ENCODE results near the gene MEF2D.

Gene MEF2D

DNA sequence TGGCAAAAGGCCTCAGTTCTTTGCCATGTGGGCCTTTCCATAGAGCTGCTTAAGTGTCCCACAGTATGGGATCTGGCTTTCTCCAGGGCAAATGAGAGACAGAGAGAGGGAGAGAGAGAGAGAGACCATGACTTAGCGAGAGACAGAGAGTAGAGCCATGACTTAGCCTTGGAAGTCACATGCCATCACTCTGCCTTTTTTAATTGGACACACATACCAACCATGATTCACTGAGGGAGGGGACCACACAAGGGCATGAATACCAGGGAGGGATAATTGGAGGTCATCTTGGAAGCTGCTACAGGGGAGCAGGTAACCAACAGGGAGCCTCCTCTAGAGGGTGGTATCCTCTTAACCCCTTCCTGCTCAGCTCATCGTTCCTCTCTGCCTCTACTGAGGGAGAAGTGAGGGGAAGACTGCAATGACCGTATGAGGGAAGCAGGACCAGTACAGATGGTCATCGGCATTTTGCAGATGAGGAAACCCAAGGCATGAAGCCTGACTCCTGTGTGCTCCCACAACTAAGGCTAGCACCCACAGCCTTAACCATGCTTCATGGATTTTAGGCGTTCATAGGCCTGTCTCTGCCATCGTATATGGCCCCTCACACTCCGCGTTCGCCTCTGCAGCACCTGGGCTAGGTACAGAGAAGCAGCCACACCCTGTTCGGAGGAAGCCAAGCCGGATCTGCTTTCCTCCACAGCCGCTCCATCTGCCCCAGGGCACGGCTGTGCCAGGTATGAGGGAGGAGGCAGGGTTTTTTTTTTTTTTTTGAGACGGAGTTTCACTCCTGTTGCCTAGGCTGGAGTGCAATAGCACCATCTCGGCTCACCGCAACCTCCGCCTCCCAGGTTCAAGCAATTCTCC, 38.6 kb downstream of the MEF2D start:
- Histone ChIP-seq H3K27ac (ENCODE audit: extremely low read depth, low read depth, low read length) (no peak overlapping the region), H3K36me3 (ENCODE audit: control insufficient read depth in 2 of 2, insufficient read depth in 1 of 2, low read length in 2 of 2) (peaks cover 0 to 21% of the 10 kb centered on the region in 2 experiments; a peak in 1 of 3 replicates), H3K4me3 (ENCODE audit: low read depth, low read length) (no peak overlapping the region), H3K9me3 (ENCODE audit: control insufficient read depth, insufficient read depth, low read depth, low read length) (no peaks in the 10 kb centered on the region), H3K4me1 (ENCODE audit: control insufficient read depth, insufficient read depth, low read length) (no peaks in the 10 kb centered on the region; the same call in 1 of the 2 replicates)
- POLR2A ChIA-PET = no interaction called here
- TF ChIP-seq, protein P1, sequence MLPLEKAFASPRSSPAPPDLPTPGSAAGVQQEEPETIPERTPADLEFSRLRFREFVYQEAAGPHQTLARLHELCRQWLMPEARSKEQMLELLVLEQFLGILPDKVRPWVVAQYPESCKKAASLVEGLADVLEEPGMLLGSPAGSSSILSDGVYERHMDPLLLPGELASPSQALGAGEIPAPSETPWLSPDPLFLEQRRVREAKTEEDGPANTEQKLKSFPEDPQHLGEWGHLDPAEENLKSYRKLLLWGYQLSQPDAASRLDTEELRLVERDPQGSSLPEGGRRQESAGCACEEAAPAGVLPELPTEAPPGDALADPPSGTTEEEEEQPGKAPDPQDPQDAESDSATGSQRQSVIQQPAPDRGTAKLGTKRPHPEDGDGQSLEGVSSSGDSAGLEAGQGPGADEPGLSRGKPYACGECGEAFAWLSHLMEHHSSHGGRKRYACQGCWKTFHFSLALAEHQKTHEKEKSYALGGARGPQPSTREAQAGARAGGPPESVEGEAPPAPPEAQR (tag by site-specific recombination; IDR thresholded peaks at IDR 0.05) = no peak
- TF ChIP-seq GLIS1 (tag by site-specific recombination; IDR thresholded peaks at IDR 0.05) (peak; percentile 30; the same call in 1 of the 2 replicates), ZNF133 (tag by site-specific recombination; IDR thresholded peaks at IDR 0.05) (0 out of 2 replicates have a peak, but pooled peaks have one; percentile 36)
- CTCF ChIA-PET = interaction anchor here (0.6 to 5.4 kb wide), 3 partner anchors 16 to 165 kb away, joined by 3 to 40 read pairs (median 12); no protein-coding TSS in a partner anchor

DNA sequence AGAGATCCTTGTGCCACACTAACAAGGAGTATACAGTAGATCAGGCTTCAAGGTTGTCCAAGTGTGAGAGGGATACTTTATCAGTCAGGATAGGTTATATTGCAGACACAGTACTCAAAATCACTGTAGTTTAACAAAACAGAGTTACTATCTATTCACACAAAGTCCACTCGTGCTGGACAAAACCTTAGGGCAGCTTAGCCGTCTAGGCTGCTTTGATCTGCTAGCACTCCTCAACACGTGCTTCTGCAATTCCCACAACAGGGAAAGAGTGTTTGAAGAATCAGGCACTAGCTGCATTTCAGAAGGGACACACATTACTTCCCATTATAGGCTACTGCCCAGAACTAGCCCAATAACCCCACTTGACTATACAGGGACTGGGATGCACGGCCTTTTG, 39.5 kb downstream of the MEF2D start:
- H3K4me3 ChIP-seq (ENCODE audit: low read depth, low read length) = no peak overlapping the region
- H3K36me3 ChIP-seq (ENCODE audit: control insufficient read depth in 2 of 2, insufficient read depth in 1 of 2, low read length in 2 of 2) = peaks cover 0 to 12% of the 10 kb centered on the region in 2 experiments; a peak in 1 of 3 replicates
- ChIA-PET CTCF (interaction anchor here (1.8 to 5.4 kb wide), 3 partner anchors 15 to 75 kb away, joined by 5 to 40 read pairs (median 12); no protein-coding TSS in a partner anchor), POLR2A (interaction anchor here (0.7 kb wide), 1 partner anchor 85 kb away, joined by 3 read pairs; no protein-coding TSS in a partner anchor)
- no peak overlapping the region for H3K27ac ChIP-seq (ENCODE audit: extremely low read depth, low read depth, low read length)
- H3K9me3 ChIP-seq (ENCODE audit: control insufficient read depth, insufficient read depth, low read depth, low read length) = no peaks in the 10 kb centered on the region
- no peaks in the 10 kb centered on the region; the same call in 1 of the 2 replicates for H3K4me1 ChIP-seq (ENCODE audit: control insufficient read depth, insufficient read depth, low read length)
- TF ChIP-seq ZNF202 (tag by site-specific recombination; IDR thresholded peaks at IDR 0.05; ENCODE audit: borderline replicate concordance) (no peak), ZNF404 (tag by site-specific recombination; IDR thresholded peaks at IDR 0.05) (no peak), ZNF292 (tag by site-specific recombination; IDR thresholded peaks at IDR 0.05; ENCODE audit: borderline replicate concordance, low read depth) (no peak), ZNF473 (tag by site-specific recombination; IDR thresholded peaks at IDR 0.05) (no peak), EGR2 (tag by site-specific recombination; IDR thresholded peaks at IDR 0.05; ENCODE audit: low read depth) (no peak), ZNF416 (tag by site-specific recombination; IDR thresholded peaks at IDR 0.05) (no peak), ZNF391 (tag by site-specific recombination; IDR thresholded peaks at IDR 0.05; ENCODE audit: borderline replicate concordance, low read depth) (no peak), ZNF830 (tag by site-specific recombination; IDR thresholded peaks at IDR 0.05; ENCODE audit: low read depth) (no peak), ZXDB (tag by site-specific recombination; IDR thresholded peaks at IDR 0.05) (no peak), ZNF792 (tag by site-specific recombination; IDR thresholded peaks at IDR 0.05) (no peak), ZNF747 (tag by site-specific recombination; IDR thresholded peaks at IDR 0.05) (no peak), ZNF121 (tag by site-specific recombination; IDR thresholded peaks at IDR 0.05) (no peak)
- TF ChIP-seq, protein P2, sequence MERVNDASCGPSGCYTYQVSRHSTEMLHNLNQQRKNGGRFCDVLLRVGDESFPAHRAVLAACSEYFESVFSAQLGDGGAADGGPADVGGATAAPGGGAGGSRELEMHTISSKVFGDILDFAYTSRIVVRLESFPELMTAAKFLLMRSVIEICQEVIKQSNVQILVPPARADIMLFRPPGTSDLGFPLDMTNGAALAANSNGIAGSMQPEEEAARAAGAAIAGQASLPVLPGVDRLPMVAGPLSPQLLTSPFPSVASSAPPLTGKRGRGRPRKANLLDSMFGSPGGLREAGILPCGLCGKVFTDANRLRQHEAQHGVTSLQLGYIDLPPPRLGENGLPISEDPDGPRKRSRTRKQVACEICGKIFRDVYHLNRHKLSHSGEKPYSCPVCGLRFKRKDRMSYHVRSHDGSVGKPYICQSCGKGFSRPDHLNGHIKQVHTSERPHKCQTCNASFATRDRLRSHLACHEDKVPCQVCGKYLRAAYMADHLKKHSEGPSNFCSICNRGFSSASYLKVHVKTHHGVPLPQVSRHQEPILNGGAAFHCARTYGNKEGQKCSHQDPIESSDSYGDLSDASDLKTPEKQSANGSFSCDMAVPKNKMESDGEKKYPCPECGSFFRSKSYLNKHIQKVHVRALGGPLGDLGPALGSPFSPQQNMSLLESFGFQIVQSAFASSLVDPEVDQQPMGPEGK (tag by site-specific recombination; IDR thresholded peaks at IDR 0.05) = no peak
- TF ChIP-seq, protein P3, sequence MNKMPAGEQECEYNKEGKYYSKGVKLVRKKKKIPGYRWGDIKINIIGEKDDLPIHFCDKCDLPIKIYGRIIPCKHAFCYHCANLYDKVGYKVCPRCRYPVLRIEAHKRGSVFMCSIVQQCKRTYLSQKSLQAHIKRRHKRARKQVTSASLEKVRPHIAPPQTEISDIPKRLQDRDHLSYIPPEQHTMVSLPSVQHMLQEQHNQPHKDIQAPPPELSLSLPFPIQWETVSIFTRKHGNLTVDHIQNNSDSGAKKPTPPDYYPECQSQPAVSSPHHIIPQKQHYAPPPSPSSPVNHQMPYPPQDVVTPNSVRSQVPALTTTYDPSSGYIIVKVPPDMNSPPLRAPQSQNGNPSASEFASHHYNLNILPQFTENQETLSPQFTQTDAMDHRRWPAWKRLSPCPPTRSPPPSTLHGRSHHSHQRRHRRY (tag by site-specific recombination; IDR thresholded peaks at IDR 0.05) = no peak
- TF ChIP-seq, protein P4, sequence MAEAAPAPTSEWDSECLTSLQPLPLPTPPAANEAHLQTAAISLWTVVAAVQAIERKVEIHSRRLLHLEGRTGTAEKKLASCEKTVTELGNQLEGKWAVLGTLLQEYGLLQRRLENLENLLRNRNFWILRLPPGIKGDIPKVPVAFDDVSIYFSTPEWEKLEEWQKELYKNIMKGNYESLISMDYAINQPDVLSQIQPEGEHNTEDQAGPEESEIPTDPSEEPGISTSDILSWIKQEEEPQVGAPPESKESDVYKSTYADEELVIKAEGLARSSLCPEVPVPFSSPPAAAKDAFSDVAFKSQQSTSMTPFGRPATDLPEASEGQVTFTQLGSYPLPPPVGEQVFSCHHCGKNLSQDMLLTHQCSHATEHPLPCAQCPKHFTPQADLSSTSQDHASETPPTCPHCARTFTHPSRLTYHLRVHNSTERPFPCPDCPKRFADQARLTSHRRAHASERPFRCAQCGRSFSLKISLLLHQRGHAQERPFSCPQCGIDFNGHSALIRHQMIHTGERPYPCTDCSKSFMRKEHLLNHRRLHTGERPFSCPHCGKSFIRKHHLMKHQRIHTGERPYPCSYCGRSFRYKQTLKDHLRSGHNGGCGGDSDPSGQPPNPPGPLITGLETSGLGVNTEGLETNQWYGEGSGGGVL (tag by site-specific recombination; IDR thresholded peaks at IDR 0.05) = no peak
- TF ChIP-seq, protein P5, sequence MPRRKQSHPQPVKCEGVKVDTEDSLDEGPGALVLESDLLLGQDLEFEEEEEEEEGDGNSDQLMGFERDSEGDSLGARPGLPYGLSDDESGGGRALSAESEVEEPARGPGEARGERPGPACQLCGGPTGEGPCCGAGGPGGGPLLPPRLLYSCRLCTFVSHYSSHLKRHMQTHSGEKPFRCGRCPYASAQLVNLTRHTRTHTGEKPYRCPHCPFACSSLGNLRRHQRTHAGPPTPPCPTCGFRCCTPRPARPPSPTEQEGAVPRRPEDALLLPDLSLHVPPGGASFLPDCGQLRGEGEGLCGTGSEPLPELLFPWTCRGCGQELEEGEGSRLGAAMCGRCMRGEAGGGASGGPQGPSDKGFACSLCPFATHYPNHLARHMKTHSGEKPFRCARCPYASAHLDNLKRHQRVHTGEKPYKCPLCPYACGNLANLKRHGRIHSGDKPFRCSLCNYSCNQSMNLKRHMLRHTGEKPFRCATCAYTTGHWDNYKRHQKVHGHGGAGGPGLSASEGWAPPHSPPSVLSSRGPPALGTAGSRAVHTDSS (tag by site-specific recombination; IDR thresholded peaks at IDR 0.05) = no peak
- TF ChIP-seq, protein P6, sequence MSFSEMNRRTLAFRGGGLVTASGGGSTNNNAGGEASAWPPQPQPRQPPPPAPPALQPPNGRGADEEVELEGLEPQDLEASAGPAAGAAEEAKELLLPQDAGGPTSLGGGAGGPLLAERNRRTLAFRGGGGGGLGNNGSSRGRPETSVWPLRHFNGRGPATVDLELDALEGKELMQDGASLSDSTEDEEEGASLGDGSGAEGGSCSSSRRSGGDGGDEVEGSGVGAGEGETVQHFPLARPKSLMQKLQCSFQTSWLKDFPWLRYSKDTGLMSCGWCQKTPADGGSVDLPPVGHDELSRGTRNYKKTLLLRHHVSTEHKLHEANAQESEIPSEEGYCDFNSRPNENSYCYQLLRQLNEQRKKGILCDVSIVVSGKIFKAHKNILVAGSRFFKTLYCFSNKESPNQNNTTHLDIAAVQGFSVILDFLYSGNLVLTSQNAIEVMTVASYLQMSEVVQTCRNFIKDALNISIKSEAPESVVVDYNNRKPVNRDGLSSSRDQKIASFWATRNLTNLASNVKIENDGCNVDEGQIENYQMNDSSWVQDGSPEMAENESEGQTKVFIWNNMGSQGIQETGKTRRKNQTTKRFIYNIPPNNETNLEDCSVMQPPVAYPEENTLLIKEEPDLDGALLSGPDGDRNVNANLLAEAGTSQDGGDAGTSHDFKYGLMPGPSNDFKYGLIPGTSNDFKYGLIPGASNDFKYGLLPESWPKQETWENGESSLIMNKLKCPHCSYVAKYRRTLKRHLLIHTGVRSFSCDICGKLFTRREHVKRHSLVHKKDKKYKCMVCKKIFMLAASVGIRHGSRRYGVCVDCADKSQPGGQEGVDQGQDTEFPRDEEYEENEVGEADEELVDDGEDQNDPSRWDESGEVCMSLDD (tag by site-specific recombination; IDR thresholded peaks at IDR 0.05) = no peak
- TF ChIP-seq, protein P1 (tag by site-specific recombination; IDR thresholded peaks at IDR 0.05) = no peak
